Endodermal cell (in vitro differentiated cells): ENCODE data around the gene PHETA2. TPM values are rescaled to one million over a fixed set of nuclear protein-coding genes. Genes with fewer than 3 reads are reported as not detected.
"Not testable (repeated sequence)": the region's sequence is repeated elsewhere in the genome, so short reads cannot be mapped to it uniquely, and the experiment has no call there.

Experiments used
- DNase-seq: peaks from one replicate; pipeline ENCODE4 v3.0.0-alpha.2; 2017
- H3K27ac ChIP-seq: 2 replicates; pipeline ENCODE4 v1.5.1; 2013; ENCODE audit warnings: mild to moderate bottlenecking, low read depth, low read length, moderate library complexity
- H3K27me3 ChIP-seq: 2 replicates; pipeline ENCODE4 v1.6.1; 2013; ENCODE audit warnings: mild to moderate bottlenecking, low read length, moderate library complexity; ENCODE audit not compliant: insufficient read depth, control insufficient read depth, poor library complexity, severe bottlenecking
- H3K36me3 ChIP-seq: 2 replicates; pipeline ENCODE4 v1.7.0; 2013; ENCODE audit warnings: mild to moderate bottlenecking, low read length, moderate library complexity; ENCODE audit not compliant: control insufficient read depth, insufficient read depth
- H3K4me1 ChIP-seq: one replicate; pipeline ENCODE4 v1.7.0; 2013; ENCODE audit warnings: low read length; ENCODE audit not compliant: control insufficient read depth, insufficient read depth
- H3K4me3 ChIP-seq: 2 replicates; pipeline ENCODE4 v1.5.1; 2013; ENCODE audit warnings: mild to moderate bottlenecking, low read length, moderate library complexity
- H3K9ac ChIP-seq: 2 replicates; pipeline ENCODE4 v1.6.1; 2013; ENCODE audit warnings: mild to moderate bottlenecking, low read length, moderate library complexity; ENCODE audit not compliant: poor library complexity, severe bottlenecking; ENCODE audit errors: extremely low read depth
- H3K9me3 ChIP-seq: 2 replicates; pipeline ENCODE4 v1.6.1; 2013; ENCODE audit warnings: mild to moderate bottlenecking, low read length, moderate library complexity; ENCODE audit not compliant: control insufficient read depth
- H3K27ac Mint-ChIP-seq: 2 replicates; pipeline ENCODE4 v1.8.0; 2020; ENCODE audit warnings: mixed read lengths
- H3K27me3 Mint-ChIP-seq: 2 replicates; pipeline ENCODE4 v1.8.0; 2021; ENCODE audit warnings: mild to moderate bottlenecking, mixed read lengths; ENCODE audit not compliant: insufficient read depth
- H3K36me3 Mint-ChIP-seq: 2 replicates; pipeline ENCODE4 v1.8.0; 2020; ENCODE audit warnings: low read depth, mixed read lengths
- H3K4me1 Mint-ChIP-seq: 2 replicates; pipeline ENCODE4 v1.8.0; 2020; ENCODE audit warnings: mixed read lengths
- H3K4me3 Mint-ChIP-seq: 2 replicates; pipeline ENCODE4 v1.8.0; 2020; ENCODE audit warnings: mild to moderate bottlenecking, moderate library complexity, mixed read lengths
- H3K9me3 Mint-ChIP-seq: 2 replicates; pipeline ENCODE4 v1.8.0; 2020; ENCODE audit warnings: mild to moderate bottlenecking, mixed read lengths
- CTCF ChIP-seq: fragments of 200-600 bp; sonication (generic); conservative IDR thresholded peaks from 2 replicates; pipeline ENCODE4 v1.5.0; 2021; ENCODE audit warnings: antibody characterized with exemption, mild to moderate bottlenecking
- WGBS, 2 experiments: methylation state at CpG; one replicate each; pipeline versions ENCODE4 v1.1.5 to v1.1.7; 2013; ENCODE audit warnings: missing lambda C conversion rate in 2 of 2, mixed read lengths in 1 of 2; ENCODE audit not compliant: insufficient coverage in 1 of 2, insufficient read length in 1 of 2; 5-methylcytosine and 5-hydroxymethylcytosine counted together
- total RNA-seq, 2 donors: library from RNA; stranded (reverse); fragmentation: NEBNext Ultra II Directional in 1 of 2; extraction: Animal tissue kit (Norgen Biotek cat#: 25700) in 1 of 2; gene quantifications; 2 replicates in 1 of 2; 3 replicates in 1 of 2; pipeline ENCODE4 v1.2.1, GENCODE V29; 2021

Gene PHETA2
- total RNA-seq, 2 donors from 2014 or later = 8.1 to 9.0 TPM

GRCh38 chr22:42091455-42091782 lies 17.4 kb downstream of the PHETA2 start:
- peak overlapping the region; percentile 33 for H3K9ac ChIP-seq
- H3K4me1 Mint-ChIP-seq = no peaks in the 10 kb centered on the region
- peaks cover 45% of the 10 kb centered on the region for H3K36me3 Mint-ChIP-seq
- no peaks in the 10 kb centered on the region for H3K27me3 ChIP-seq
- no peak for TF ChIP-seq CTCF
- no peak for DNase-seq
- peak overlapping the region; percentile 83 for H3K27ac Mint-ChIP-seq
- H3K36me3 ChIP-seq = peaks cover 22% of the 10 kb centered on the region
- peak overlapping the region; percentile 96 for H3K4me3 ChIP-seq
- no peak overlapping the region for H3K27ac ChIP-seq
- H3K9me3 Mint-ChIP-seq = peaks cover 42% of the 10 kb centered on the region
- H3K4me3 Mint-ChIP-seq = peak overlapping the region; percentile 94
- 37 to 53% methylated on average over 6 of the region's 7 CpGs for WGBS, 2 experiments
- peaks cover 5% of the 10 kb centered on the region for H3K27me3 Mint-ChIP-seq
- H3K4me1 ChIP-seq = no peaks in the 10 kb centered on the region
- peaks cover 20% of the 10 kb centered on the region for H3K9me3 ChIP-seq

- H3K36me3 ChIP-seq = no peaks in the 10 kb centered on the region
- H3K36me3 Mint-ChIP-seq = peaks cover 35% of the 10 kb centered on the region
- no peak overlapping the region for H3K4me3 Mint-ChIP-seq
- H3K27ac Mint-ChIP-seq = no peak overlapping the region
- TF ChIP-seq CTCF = no peak
- H3K27me3 Mint-ChIP-seq = peaks cover 4% of the 10 kb centered on the region
- H3K9me3 ChIP-seq = peaks cover 81% of the 10 kb centered on the region
- H3K27ac ChIP-seq = no peak overlapping the region
- no peak for DNase-seq
- H3K27me3 ChIP-seq = no peaks in the 10 kb centered on the region
- H3K9ac ChIP-seq = no peak overlapping the region
- WGBS, 2 experiments = 92 to 100% methylated on average over 2 to 3 of the region's 3 CpGs
- peaks cover 86% of the 10 kb centered on the region for H3K9me3 Mint-ChIP-seq
- H3K4me1 Mint-ChIP-seq = no peaks in the 10 kb centered on the region
- no peaks in the 10 kb centered on the region for H3K4me1 ChIP-seq
- H3K4me3 ChIP-seq = no peak overlapping the region
These were observed 27.2 kb downstream of the PHETA2 start for GRCh38 chr22:42101199-42101598.

GRCh38 chr22:42104332-42104860 lies 30.3 kb downstream of the PHETA2 start:
- H3K4me3 Mint-ChIP-seq, H3K4me1 Mint-ChIP-seq, H3K4me1 ChIP-seq, H3K9ac ChIP-seq, H3K27ac ChIP-seq, H3K4me3 ChIP-seq, H3K27ac Mint-ChIP-seq, H3K36me3 ChIP-seq, H3K27me3 ChIP-seq, DNase-seq: not testable (repeated sequence)
- 92 to 94% methylated on average over 5 to 6 of the region's 6 CpGs for WGBS, 2 experiments
- peaks cover 61% of the 10 kb centered on the region for H3K9me3 Mint-ChIP-seq
- H3K9me3 ChIP-seq = peaks cover 63% of the 10 kb centered on the region
- H3K36me3 Mint-ChIP-seq = peaks cover 19% of the 10 kb centered on the region
- H3K27me3 Mint-ChIP-seq = peaks cover 27% of the 10 kb centered on the region

- Mint-ChIP-seq H3K4me1 (peaks cover 24% of the 10 kb centered on the region), H3K36me3 (peaks cover 7% of the 10 kb centered on the region), H3K27me3 (peaks cover 34% of the 10 kb centered on the region), H3K27ac (no peak overlapping the region), H3K4me3 (no peak overlapping the region), H3K9me3 (peaks cover 21% of the 10 kb centered on the region)
- Histone ChIP-seq H3K27me3 (no peaks in the 10 kb centered on the region), H3K9ac (no peak overlapping the region), H3K4me3 (no peak overlapping the region), H3K27ac (no peak overlapping the region), H3K36me3 (no peaks in the 10 kb centered on the region), H3K4me1 (peaks cover 9% of the 10 kb centered on the region), H3K9me3 (peaks cover 29% of the 10 kb centered on the region)
- 94 to 96% methylated on average over 10 to 18 of the region's 18 CpGs for WGBS, 2 experiments
- no peak for TF ChIP-seq CTCF
- DNase-seq = no peak
These were observed 34.8 kb downstream of the PHETA2 start for GRCh38 chr22:42108848-42109247.
